Keratinocyte (primary cell): ENCODE data around the gene SMG9. TPM values are rescaled to one million over a fixed set of nuclear protein-coding genes. Genes with fewer than 3 reads are reported as not detected.

Experiments
- DNase-seq: peaks from one replicate; pipeline ENCODE4 v3.0.0-alpha.2; 2011; ENCODE audit warnings: low read depth, missing footprints, low spot score
- FAIRE-seq: peaks from 2 replicates; lab custom pipeline; 2011; peaks lifted over from hg19 to GRCh38; lab: Jason Lieb, UNC
- H2AFZ ChIP-seq: 2 replicates; pipeline ENCODE4 v1.6.0; 2012; ENCODE audit warnings: low read length, control low read depth, inconsistent platforms; ENCODE audit not compliant: control insufficient read depth
- H3K27ac ChIP-seq: 2 replicates; pipeline ENCODE4 v1.5.1; 2011; ENCODE audit warnings: low read length; ENCODE audit not compliant: control insufficient read depth, insufficient read depth
- H3K27me3 ChIP-seq: 3 replicates; pipeline ENCODE4 v1.6.0; 2011; ENCODE audit warnings: low read length; ENCODE audit not compliant: control insufficient read depth, insufficient read depth; ENCODE audit errors: extremely low read depth
- H3K36me3 ChIP-seq, 2 experiments: 2 replicates in 1 of 2; 3 replicates in 1 of 2; pipeline ENCODE4 v1.5.1; 2011; ENCODE audit warnings: low read length in 2 of 2, mild to moderate bottlenecking in 1 of 2; ENCODE audit not compliant: control insufficient read depth in 2 of 2, insufficient read depth in 2 of 2; ENCODE audit errors: extremely low read depth in 1 of 2
- H3K4me1 ChIP-seq: 3 replicates; pipeline ENCODE4 v1.5.1; 2011; ENCODE audit warnings: low read length; ENCODE audit not compliant: control insufficient read depth, insufficient read depth; ENCODE audit errors: extremely low read depth
- H3K4me2 ChIP-seq: 3 replicates; pipeline ENCODE4 v1.6.0; 2011; ENCODE audit warnings: low read depth, low read length; ENCODE audit not compliant: control insufficient read depth, insufficient read depth; ENCODE audit errors: extremely low read depth
- H3K4me3 ChIP-seq, 3 experiments: fragments of 200-600 bp in 1 of 3; sonication (generic) in 1 of 3; 2 replicates in 2 of 3; 3 replicates in 1 of 3; pipeline ENCODE4 v1.5.1; 2011 to 2016; ENCODE audit warnings: low read length in 3 of 3, mild to moderate bottlenecking in 3 of 3, control low read depth in 2 of 3, inconsistent platforms in 1 of 3, low read depth in 1 of 3, mixed read lengths in 1 of 3, mixed run types in 1 of 3, moderate library complexity in 1 of 3; ENCODE audit not compliant: control insufficient read depth in 2 of 3, insufficient read depth in 2 of 3; ENCODE audit errors: extremely low read depth in 1 of 3
- H3K79me2 ChIP-seq: 2 replicates; pipeline ENCODE4 v1.6.0; 2012; ENCODE audit warnings: low read length; ENCODE audit not compliant: control insufficient read depth, insufficient read depth
- H3K9ac ChIP-seq: 3 replicates; pipeline ENCODE4 v1.6.0; 2011; ENCODE audit warnings: low read length; ENCODE audit not compliant: control insufficient read depth, insufficient read depth; ENCODE audit errors: extremely low read depth
- H3K9me1 ChIP-seq: 3 replicates; pipeline ENCODE4 v1.6.0; 2011; ENCODE audit warnings: low read length; ENCODE audit not compliant: control insufficient read depth, insufficient read depth; ENCODE audit errors: extremely low read depth
- H3K9me3 ChIP-seq: 2 replicates; pipeline ENCODE4 v1.5.1; 2012; ENCODE audit warnings: low read depth, low read length; ENCODE audit not compliant: control insufficient read depth
- H4K20me1 ChIP-seq: 3 replicates; pipeline ENCODE4 v1.6.0; 2011; ENCODE audit warnings: low read length; ENCODE audit not compliant: control insufficient read depth, insufficient read depth; ENCODE audit errors: extremely low read depth
- CTCF ChIP-seq, 3 experiments: IDR thresholded peaks in 1 of 3; conservative IDR thresholded peaks in 1 of 3; optimal IDR thresholded peaks in 1 of 3; 2 replicates in 2 of 3; 3 replicates in 1 of 3; pipeline versions ENCODE3 to v1.5.1; 2011; ENCODE audit warnings: low read length in 3 of 3, mild to moderate bottlenecking in 3 of 3, moderate library complexity in 2 of 3, control low read depth in 1 of 3, inconsistent platforms in 1 of 3; ENCODE audit not compliant: insufficient read depth in 2 of 3; ENCODE audit errors: extremely low read depth in 1 of 3
- EZH2 ChIP-seq: IDR thresholded peaks from one replicate; pipeline ENCODE4 v1.6.1; 2012; ENCODE audit warnings: inconsistent platforms, mild to moderate bottlenecking, low read length, moderate library complexity
- dilution Hi-C: fragments of 300-500 bp; cut with MboI; formaldehyde crosslinking; loops from one replicate; pipeline ENCODE4 v1.7.0; 2020; ENCODE audit warnings: low sequenced_read_pairs; ENCODE audit not compliant: extremely low pct_ligation_motif_present
- polyA minus RNA-seq, 3 experiments: library from RNA; depleted of rRNA, polyadenylated mRNA; stranded (reverse); fragments of >200 nt; gene quantifications; 1 replicate in 1 of 3; 2 replicates in 1 of 3; 3 replicates in 1 of 3; pipeline ENCODE4 v1.2.3, GENCODE V29; 2011
- polyA plus RNA-seq, 5 experiments: library from polyadenylated mRNA; depleted of rRNA in 3 of 5; stranded (reverse) in 3 of 5; stranded (forward) in 1 of 5; unstranded in 1 of 5; fragments of >200 nt; gene quantifications; 1 replicate in 1 of 5; 2 replicates in 3 of 5; 3 replicates in 1 of 5; pipeline versions ENCODE4 v1.2.1 to v1.2.3, GENCODE V29; 2011 to 2012; ENCODE audit warnings: missing spikeins in 2 of 5, low read depth in 1 of 5, low replicate concordance in 1 of 5

The SMG9 gene
- polyA plus RNA-seq (12.1 to 15.6 TPM (median 14.8 TPM) in 3 replicates), polyA minus RNA-seq (11.7 to 17.9 TPM (median 12.4 TPM) in 3 replicates)
- 10.6 TPM for polyA plus RNA-seq (2011; ENCODE audit: low read depth)
- 7.7 and 12.0 TPM in 2 replicates for polyA plus RNA-seq (2011; cell fraction: cytosol; rRNA removed)
- polyA plus RNA-seq (2011; cell fraction: nucleus; rRNA removed) = 53.4 and 59.6 TPM in 2 replicates
- polyA plus RNA-seq (2012; ENCODE audit: low replicate concordance) = 17.9 and 24.6 TPM in 2 replicates
- polyA minus RNA-seq (2011; cell fraction: cytosol; rRNA and poly(A)+ RNA removed) = 11.9 TPM
- 12.8 and 14.0 TPM in 2 replicates for polyA minus RNA-seq (2011; cell fraction: nucleus; rRNA and poly(A)+ RNA removed)

- no peaks in the 10 kb centered on the region for H3K9me3 ChIP-seq
- H4K20me1 ChIP-seq = no peaks in the 10 kb centered on the region
- H3K79me2 ChIP-seq = peaks cover 23% of the 10 kb centered on the region
- TF ChIP-seq EZH2 (no peak), CTCF (optimal IDR thresholded peaks at IDR 0.05 in 1 of 3, IDR thresholded peaks at IDR 0.05 in 1 of 3, conservative IDR thresholded peaks at IDR 0.05 in 1 of 3; ENCODE audit: extremely low read depth in 1 of 3, insufficient read depth in 2 of 3, low read length in 3 of 3) (no peak)
- H3K27me3 ChIP-seq = no peaks in the 10 kb centered on the region
- peak; percentile 93 for DNase-seq
- H3K9ac ChIP-seq = peak within 1 kb of the TSS; percentile 100
- FAIRE-seq = peak; percentile 57
- peak within 1 kb of the TSS; percentile 100 for H3K27ac ChIP-seq
- H3K4me3 ChIP-seq = peak within 1 kb of the TSS; percentile 75 to 93 (median 85)
- peaks cover 7 to 15% of the 10 kb centered on the region in 2 experiments for H3K36me3 ChIP-seq
- H3K4me1 ChIP-seq = peaks cover 67% of the 10 kb centered on the region
- peak within 1 kb of the TSS; percentile 81 for H2AFZ ChIP-seq
- H3K9me1 ChIP-seq = no peaks in the 10 kb centered on the region
- dilution Hi-C loops = no loop called here
- peak within 1 kb of the TSS; percentile 99 for H3K4me2 ChIP-seq
Measured at GRCh38 chr19:43754503-43755255, at the start of gene SMG9. Gene SMG9 (minus strand): TSS chr19:43754962. CDS start chr19:43750741, 4,221 bp downstream.

GRCh38 chr19:43804432-43804831, 49.7 kb upstream of the SMG9 start:
- DNase-seq (no peak), FAIRE-seq (no peak)
- no peak overlapping the region for H3K4me3 ChIP-seq
- no peaks in the 10 kb centered on the region for H3K36me3 ChIP-seq
- H3K9me1 ChIP-seq = no peaks in the 10 kb centered on the region
- no peak overlapping the region for H3K9ac ChIP-seq
- TF ChIP-seq EZH2 = no peak
- TF ChIP-seq CTCF (optimal IDR thresholded peaks at IDR 0.05 in 1 of 3, IDR thresholded peaks at IDR 0.05 in 1 of 3, conservative IDR thresholded peaks at IDR 0.05 in 1 of 3; ENCODE audit: extremely low read depth in 1 of 3, insufficient read depth in 2 of 3, low read length in 3 of 3) = no peak
- H3K4me1 ChIP-seq = peaks cover 15% of the 10 kb centered on the region
- dilution Hi-C loops = no loop called here
- no peaks in the 10 kb centered on the region for H3K79me2 ChIP-seq
- H3K4me2 ChIP-seq = no peak overlapping the region
- no peaks in the 10 kb centered on the region for H3K9me3 ChIP-seq
- no peaks in the 10 kb centered on the region for H3K27me3 ChIP-seq
- H2AFZ ChIP-seq = no peak overlapping the region
- H4K20me1 ChIP-seq = no peaks in the 10 kb centered on the region
- no peak overlapping the region for H3K27ac ChIP-seq
